ENCODE measurements around the gene BMAL1.

DNA sequence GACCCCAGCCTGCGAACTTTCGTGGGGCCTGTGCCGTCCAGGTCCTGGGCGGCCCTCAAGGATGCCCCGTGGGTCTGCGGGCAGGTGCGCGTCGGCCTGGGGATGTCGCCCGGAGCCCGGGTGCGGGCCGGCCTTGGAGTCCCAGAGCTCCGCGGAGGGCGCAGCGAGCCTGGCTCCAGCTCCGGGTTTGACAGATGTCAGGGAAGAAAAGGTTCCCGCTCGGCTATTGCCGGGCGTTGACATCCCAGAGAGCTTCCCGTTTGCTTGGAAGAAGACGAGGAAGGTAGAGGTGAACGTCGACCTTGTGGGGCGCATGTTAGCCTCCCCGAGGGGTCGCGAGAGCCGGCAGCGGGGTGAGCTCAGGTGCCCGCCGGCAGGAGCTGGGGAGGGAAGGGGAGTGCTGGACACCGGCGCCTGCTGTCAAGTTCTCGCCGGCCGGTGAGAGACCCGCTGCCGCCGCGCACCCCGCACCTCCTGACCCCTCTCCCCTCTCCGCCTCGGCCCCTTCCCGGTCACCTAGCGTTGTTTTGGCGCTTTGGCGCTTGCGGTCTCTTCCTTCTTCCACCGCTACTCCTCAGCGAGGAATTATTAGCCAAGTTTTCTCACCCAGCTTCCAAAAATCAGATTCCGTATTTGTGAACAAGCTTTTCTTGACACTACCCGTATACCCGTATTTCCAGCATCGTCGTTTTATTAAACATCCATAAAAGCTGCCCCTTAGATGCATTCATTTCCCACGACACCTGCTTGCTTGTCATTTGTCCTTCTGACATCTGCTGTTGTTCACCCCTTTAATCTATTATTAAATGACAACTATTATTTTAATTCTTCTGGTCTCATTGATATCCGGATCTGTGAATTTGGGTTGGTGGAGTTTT is 1.3 kb downstream of the BMAL1 start:
- TF ChIP-seq, protein P1, sequence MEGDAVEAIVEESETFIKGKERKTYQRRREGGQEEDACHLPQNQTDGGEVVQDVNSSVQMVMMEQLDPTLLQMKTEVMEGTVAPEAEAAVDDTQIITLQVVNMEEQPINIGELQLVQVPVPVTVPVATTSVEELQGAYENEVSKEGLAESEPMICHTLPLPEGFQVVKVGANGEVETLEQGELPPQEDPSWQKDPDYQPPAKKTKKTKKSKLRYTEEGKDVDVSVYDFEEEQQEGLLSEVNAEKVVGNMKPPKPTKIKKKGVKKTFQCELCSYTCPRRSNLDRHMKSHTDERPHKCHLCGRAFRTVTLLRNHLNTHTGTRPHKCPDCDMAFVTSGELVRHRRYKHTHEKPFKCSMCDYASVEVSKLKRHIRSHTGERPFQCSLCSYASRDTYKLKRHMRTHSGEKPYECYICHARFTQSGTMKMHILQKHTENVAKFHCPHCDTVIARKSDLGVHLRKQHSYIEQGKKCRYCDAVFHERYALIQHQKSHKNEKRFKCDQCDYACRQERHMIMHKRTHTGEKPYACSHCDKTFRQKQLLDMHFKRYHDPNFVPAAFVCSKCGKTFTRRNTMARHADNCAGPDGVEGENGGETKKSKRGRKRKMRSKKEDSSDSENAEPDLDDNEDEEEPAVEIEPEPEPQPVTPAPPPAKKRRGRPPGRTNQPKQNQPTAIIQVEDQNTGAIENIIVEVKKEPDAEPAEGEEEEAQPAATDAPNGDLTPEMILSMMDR (conservative IDR thresholded peaks at IDR 0.05 in 1 of 2, IDR thresholded peaks at IDR 0.05 in 1 of 2; ENCODE audit: low read depth in 1 of 2, low read length in 2 of 2): no peak
- TF ChIP-seq EZH2 (IDR thresholded peaks at IDR 0.05; ENCODE audit: low read length, missing control alignments): peak; percentile 42

Data from fibroblast of lung (primary cell).